Keratinocyte (primary cell): Measurements from ENCODE around the gene CTTN. TPM values are rescaled to one million over a fixed set of nuclear protein-coding genes. Genes with fewer than 3 reads are reported as not detected.

Experiments used
- DNase-seq: peaks from one replicate; pipeline ENCODE4 v3.0.0-alpha.2; 2011; ENCODE audit warnings: low read depth, missing footprints, low spot score
- FAIRE-seq: peaks from 2 replicates; lab custom pipeline; 2011; peaks lifted over from hg19 to GRCh38; lab: Jason Lieb, UNC
- H2AFZ ChIP-seq: 2 replicates; pipeline ENCODE4 v1.6.0; 2012; ENCODE audit warnings: low read length, control low read depth, inconsistent platforms; ENCODE audit not compliant: control insufficient read depth
- H3K27ac ChIP-seq: 2 replicates; pipeline ENCODE4 v1.5.1; 2011; ENCODE audit warnings: low read length; ENCODE audit not compliant: control insufficient read depth, insufficient read depth
- H3K27me3 ChIP-seq: 3 replicates; pipeline ENCODE4 v1.6.0; 2011; ENCODE audit warnings: low read length; ENCODE audit not compliant: control insufficient read depth, insufficient read depth; ENCODE audit errors: extremely low read depth
- H3K36me3 ChIP-seq, 2 experiments: 2 replicates in 1 of 2; 3 replicates in 1 of 2; pipeline ENCODE4 v1.5.1; 2011; ENCODE audit warnings: low read length in 2 of 2, mild to moderate bottlenecking in 1 of 2; ENCODE audit not compliant: control insufficient read depth in 2 of 2, insufficient read depth in 2 of 2; ENCODE audit errors: extremely low read depth in 1 of 2
- H3K4me1 ChIP-seq: 3 replicates; pipeline ENCODE4 v1.5.1; 2011; ENCODE audit warnings: low read length; ENCODE audit not compliant: control insufficient read depth, insufficient read depth; ENCODE audit errors: extremely low read depth
- H3K4me2 ChIP-seq: 3 replicates; pipeline ENCODE4 v1.6.0; 2011; ENCODE audit warnings: low read depth, low read length; ENCODE audit not compliant: control insufficient read depth, insufficient read depth; ENCODE audit errors: extremely low read depth
- H3K4me3 ChIP-seq, 3 experiments: fragments of 200-600 bp in 1 of 3; sonication (generic) in 1 of 3; 2 replicates in 2 of 3; 3 replicates in 1 of 3; pipeline ENCODE4 v1.5.1; 2011 to 2016; ENCODE audit warnings: low read length in 3 of 3, mild to moderate bottlenecking in 3 of 3, control low read depth in 2 of 3, inconsistent platforms in 1 of 3, low read depth in 1 of 3, mixed read lengths in 1 of 3, mixed run types in 1 of 3, moderate library complexity in 1 of 3; ENCODE audit not compliant: control insufficient read depth in 2 of 3, insufficient read depth in 2 of 3; ENCODE audit errors: extremely low read depth in 1 of 3
- H3K79me2 ChIP-seq: 2 replicates; pipeline ENCODE4 v1.6.0; 2012; ENCODE audit warnings: low read length; ENCODE audit not compliant: control insufficient read depth, insufficient read depth
- H3K9ac ChIP-seq: 3 replicates; pipeline ENCODE4 v1.6.0; 2011; ENCODE audit warnings: low read length; ENCODE audit not compliant: control insufficient read depth, insufficient read depth; ENCODE audit errors: extremely low read depth
- H3K9me1 ChIP-seq: 3 replicates; pipeline ENCODE4 v1.6.0; 2011; ENCODE audit warnings: low read length; ENCODE audit not compliant: control insufficient read depth, insufficient read depth; ENCODE audit errors: extremely low read depth
- H3K9me3 ChIP-seq: 2 replicates; pipeline ENCODE4 v1.5.1; 2012; ENCODE audit warnings: low read depth, low read length; ENCODE audit not compliant: control insufficient read depth
- H4K20me1 ChIP-seq: 3 replicates; pipeline ENCODE4 v1.6.0; 2011; ENCODE audit warnings: low read length; ENCODE audit not compliant: control insufficient read depth, insufficient read depth; ENCODE audit errors: extremely low read depth
- EZH2 ChIP-seq: IDR thresholded peaks from one replicate; pipeline ENCODE4 v1.6.1; 2012; ENCODE audit warnings: inconsistent platforms, mild to moderate bottlenecking, low read length, moderate library complexity
- dilution Hi-C: fragments of 300-500 bp; cut with MboI; formaldehyde crosslinking; loops from one replicate; pipeline ENCODE4 v1.7.0; 2020; ENCODE audit warnings: low sequenced_read_pairs; ENCODE audit not compliant: extremely low pct_ligation_motif_present
- polyA plus RNA-seq, 5 experiments: library from polyadenylated mRNA; depleted of rRNA in 3 of 5; stranded (reverse) in 3 of 5; stranded (forward) in 1 of 5; unstranded in 1 of 5; fragments of >200 nt; gene quantifications; 1 replicate in 1 of 5; 2 replicates in 3 of 5; 3 replicates in 1 of 5; pipeline versions ENCODE4 v1.2.1 to v1.2.3, GENCODE V29; 2011 to 2012; ENCODE audit warnings: missing spikeins in 2 of 5, low read depth in 1 of 5, low replicate concordance in 1 of 5
- TF ChIP-seq, protein P1 (sequence below), 3 experiments: IDR thresholded peaks in 1 of 3; conservative IDR thresholded peaks in 1 of 3; optimal IDR thresholded peaks in 1 of 3; 2 replicates in 2 of 3; 3 replicates in 1 of 3; pipeline versions ENCODE3 to v1.5.1; 2011; ENCODE audit warnings: low read length in 3 of 3, mild to moderate bottlenecking in 3 of 3, moderate library complexity in 2 of 3, control low read depth in 1 of 3, inconsistent platforms in 1 of 3; ENCODE audit not compliant: insufficient read depth in 2 of 3; ENCODE audit errors: extremely low read depth in 1 of 3

CTTN gene
- polyA plus RNA-seq, 1 donor (not counting 4 experiments of a cell fraction or from before 2014, with no cell fraction given) = 184 TPM

DNA sequence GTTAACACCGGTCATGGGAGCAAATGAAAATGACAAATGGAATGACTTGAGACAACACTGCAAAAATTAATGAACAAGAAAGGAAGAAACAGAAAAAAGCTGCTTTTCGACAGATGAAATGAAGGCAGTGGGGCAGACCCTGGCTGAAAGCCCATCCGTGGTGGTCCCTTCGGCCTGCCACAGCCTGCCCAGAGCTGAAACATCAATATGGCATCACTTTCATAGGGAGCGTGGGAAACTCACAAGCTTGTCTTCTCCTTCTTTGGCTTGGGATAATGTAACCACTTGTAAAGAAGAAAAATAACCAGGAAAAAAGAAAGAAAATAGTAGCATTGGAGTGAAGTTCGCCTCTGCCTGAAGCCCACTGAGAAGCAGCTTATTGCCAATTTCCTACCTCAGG, 78.8 kb downstream of the CTTN start:
- H3K9me1 ChIP-seq = no peaks in the 10 kb centered on the region
- H3K36me3 ChIP-seq = no peaks in the 10 kb centered on the region
- no peak overlapping the region for H2AFZ ChIP-seq
- dilution Hi-C loops = no loop called here
- no peak overlapping the region for H3K4me3 ChIP-seq
- H3K4me2 ChIP-seq = no peak overlapping the region
- no peak for DNase-seq
- no peak for FAIRE-seq
- no peak overlapping the region for H3K27ac ChIP-seq
- no peaks in the 10 kb centered on the region for H4K20me1 ChIP-seq
- H3K4me1 ChIP-seq = no peaks in the 10 kb centered on the region
- no peaks in the 10 kb centered on the region for H3K27me3 ChIP-seq
- no peaks in the 10 kb centered on the region for H3K9me3 ChIP-seq
- TF ChIP-seq, protein P1, sequence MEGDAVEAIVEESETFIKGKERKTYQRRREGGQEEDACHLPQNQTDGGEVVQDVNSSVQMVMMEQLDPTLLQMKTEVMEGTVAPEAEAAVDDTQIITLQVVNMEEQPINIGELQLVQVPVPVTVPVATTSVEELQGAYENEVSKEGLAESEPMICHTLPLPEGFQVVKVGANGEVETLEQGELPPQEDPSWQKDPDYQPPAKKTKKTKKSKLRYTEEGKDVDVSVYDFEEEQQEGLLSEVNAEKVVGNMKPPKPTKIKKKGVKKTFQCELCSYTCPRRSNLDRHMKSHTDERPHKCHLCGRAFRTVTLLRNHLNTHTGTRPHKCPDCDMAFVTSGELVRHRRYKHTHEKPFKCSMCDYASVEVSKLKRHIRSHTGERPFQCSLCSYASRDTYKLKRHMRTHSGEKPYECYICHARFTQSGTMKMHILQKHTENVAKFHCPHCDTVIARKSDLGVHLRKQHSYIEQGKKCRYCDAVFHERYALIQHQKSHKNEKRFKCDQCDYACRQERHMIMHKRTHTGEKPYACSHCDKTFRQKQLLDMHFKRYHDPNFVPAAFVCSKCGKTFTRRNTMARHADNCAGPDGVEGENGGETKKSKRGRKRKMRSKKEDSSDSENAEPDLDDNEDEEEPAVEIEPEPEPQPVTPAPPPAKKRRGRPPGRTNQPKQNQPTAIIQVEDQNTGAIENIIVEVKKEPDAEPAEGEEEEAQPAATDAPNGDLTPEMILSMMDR (optimal IDR thresholded peaks at IDR 0.05 in 1 of 3, IDR thresholded peaks at IDR 0.05 in 1 of 3, conservative IDR thresholded peaks at IDR 0.05 in 1 of 3; ENCODE audit: extremely low read depth in 1 of 3, insufficient read depth in 2 of 3, low read length in 3 of 3) = no peak
- no peak for TF ChIP-seq EZH2
- H3K79me2 ChIP-seq = no peaks in the 10 kb centered on the region
- H3K9ac ChIP-seq = no peak overlapping the region

DNA sequence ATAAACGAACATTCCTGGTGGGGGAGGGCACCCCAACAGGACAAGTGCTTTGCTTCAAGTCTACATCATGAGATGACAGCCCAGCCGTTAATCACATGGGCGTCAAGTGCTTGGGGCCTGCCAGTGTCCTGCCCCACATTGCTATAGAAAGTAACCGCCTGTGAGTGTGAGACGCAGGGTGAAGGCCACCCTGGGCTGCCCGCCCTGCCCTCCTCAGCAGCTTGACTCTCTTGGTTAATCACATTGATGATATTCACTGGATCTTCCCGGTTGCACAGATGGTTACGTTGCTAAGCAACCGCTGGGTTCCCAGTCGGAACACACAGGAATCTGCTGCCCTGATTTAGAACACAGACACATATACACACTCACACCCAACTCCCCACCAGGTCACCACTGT, 79.3 kb downstream of the CTTN start:
- Histone ChIP-seq H2AFZ (no peak overlapping the region), H3K9ac (no peak overlapping the region), H3K79me2 (no peaks in the 10 kb centered on the region), H3K4me1 (no peaks in the 10 kb centered on the region), H3K27me3 (no peaks in the 10 kb centered on the region), H3K9me3 (no peaks in the 10 kb centered on the region), H4K20me1 (no peaks in the 10 kb centered on the region), H3K4me2 (no peak overlapping the region), H3K4me3 (no peak overlapping the region), H3K9me1 (no peaks in the 10 kb centered on the region), H3K36me3 (no peaks in the 10 kb centered on the region), H3K27ac (no peak overlapping the region)
- TF ChIP-seq, protein P1 (optimal IDR thresholded peaks at IDR 0.05 in 1 of 3, IDR thresholded peaks at IDR 0.05 in 1 of 3, conservative IDR thresholded peaks at IDR 0.05 in 1 of 3; ENCODE audit: extremely low read depth in 1 of 3, insufficient read depth in 2 of 3, low read length in 3 of 3) = no peak
- TF ChIP-seq EZH2 = no peak
- dilution Hi-C loops = no loop called here
- no peak for DNase-seq
- FAIRE-seq = no peak
